RWPE2 (cell line): ENCODE measurements around the gene CDR2.
"Not testable (repeated sequence)": the region's sequence is repeated elsewhere in the genome, so short reads cannot be mapped to it uniquely, and the experiment has no call there.

Source experiments
- ATAC-seq: fragments of 200-7000 bp; cut with Tn5 transposase; 3 replicates; pipeline ENCODE4 v1.9.1; 2021; ENCODE audit warnings: low read depth
- DNase-seq: peaks from one replicate; pipeline ENCODE4 v3.0.0-alpha.2; 2020; ENCODE audit warnings: low spot score
- H3K27ac ChIP-seq: fragments of 450-650 bp; 2 replicates; pipeline ENCODE4 v1.5.1; 2017; ENCODE audit warnings: mild to moderate bottlenecking; ENCODE audit not compliant: poor library complexity, severe bottlenecking
- H3K27me3 ChIP-seq: fragments of 250-450 bp; sonication (Bioruptor Pico); 2 replicates; pipeline ENCODE4 v1.5.1; 2021; ENCODE audit warnings: mild to moderate bottlenecking, moderate library complexity; ENCODE audit not compliant: insufficient read depth, poor library complexity, severe bottlenecking
- H3K36me3 ChIP-seq: fragments of 250-450 bp; sonication (Bioruptor Pico); 2 replicates; pipeline ENCODE4 v1.5.1; 2020; ENCODE audit warnings: low read depth, mild to moderate bottlenecking, moderate library complexity
- H3K4me1 ChIP-seq: fragments of 250-450 bp; sonication (Bioruptor Pico); 2 replicates; pipeline ENCODE4 v1.5.1; 2021; ENCODE audit warnings: mild to moderate bottlenecking, moderate library complexity; ENCODE audit not compliant: insufficient read depth, poor library complexity, severe bottlenecking
- H3K4me3 ChIP-seq: fragments of 250-450 bp; sonication (Bioruptor Pico); 2 replicates; pipeline ENCODE4 v1.5.1; 2021; ENCODE audit warnings: mild to moderate bottlenecking, moderate library complexity; ENCODE audit not compliant: severe bottlenecking
- H3K9me3 ChIP-seq: fragments of 250-450 bp; sonication (Bioruptor Pico); 2 replicates; pipeline ENCODE4 v1.5.1; 2021; ENCODE audit warnings: mild to moderate bottlenecking, moderate library complexity; ENCODE audit not compliant: severe bottlenecking
- TF ChIP-seq, protein P1 (sequence below): fragments of 450-650 bp; IDR thresholded peaks from one replicate; pipeline ENCODE4 v1.5.1; 2017; ENCODE audit warnings: mild to moderate bottlenecking, moderate library complexity; ENCODE audit not compliant: poor library complexity, severe bottlenecking

The CDR2 gene

DNA sequence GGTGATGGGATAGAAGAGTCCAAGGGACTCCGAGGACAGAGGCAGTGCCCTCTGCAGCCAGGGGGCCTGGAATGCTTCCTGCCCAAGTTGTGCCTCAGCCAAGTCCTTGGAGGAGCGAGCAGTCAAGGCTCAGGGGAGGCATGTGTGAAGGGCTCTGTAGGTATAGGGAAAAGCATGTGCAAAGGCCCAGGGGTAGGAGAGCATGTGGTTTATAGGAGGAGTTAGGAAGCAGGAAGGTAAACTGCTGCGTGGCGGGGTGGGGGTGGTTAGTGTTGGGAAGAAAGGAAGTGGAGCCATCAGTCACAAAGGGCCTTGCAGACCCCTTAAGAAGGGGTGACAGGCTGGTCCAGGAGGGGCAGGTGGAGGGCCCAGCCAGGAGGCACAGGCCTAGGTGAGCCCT is 70.0 kb downstream of the CDR2 start:
- DNase-seq = no peak
- no peak overlapping the region for H3K4me3 ChIP-seq
- no peaks in the 10 kb centered on the region for H3K4me1 ChIP-seq
- peaks cover 38% of the 10 kb centered on the region for H3K36me3 ChIP-seq
- ATAC-seq = no peak
- H3K9me3 ChIP-seq = no peaks in the 10 kb centered on the region
- TF ChIP-seq, protein P1, sequence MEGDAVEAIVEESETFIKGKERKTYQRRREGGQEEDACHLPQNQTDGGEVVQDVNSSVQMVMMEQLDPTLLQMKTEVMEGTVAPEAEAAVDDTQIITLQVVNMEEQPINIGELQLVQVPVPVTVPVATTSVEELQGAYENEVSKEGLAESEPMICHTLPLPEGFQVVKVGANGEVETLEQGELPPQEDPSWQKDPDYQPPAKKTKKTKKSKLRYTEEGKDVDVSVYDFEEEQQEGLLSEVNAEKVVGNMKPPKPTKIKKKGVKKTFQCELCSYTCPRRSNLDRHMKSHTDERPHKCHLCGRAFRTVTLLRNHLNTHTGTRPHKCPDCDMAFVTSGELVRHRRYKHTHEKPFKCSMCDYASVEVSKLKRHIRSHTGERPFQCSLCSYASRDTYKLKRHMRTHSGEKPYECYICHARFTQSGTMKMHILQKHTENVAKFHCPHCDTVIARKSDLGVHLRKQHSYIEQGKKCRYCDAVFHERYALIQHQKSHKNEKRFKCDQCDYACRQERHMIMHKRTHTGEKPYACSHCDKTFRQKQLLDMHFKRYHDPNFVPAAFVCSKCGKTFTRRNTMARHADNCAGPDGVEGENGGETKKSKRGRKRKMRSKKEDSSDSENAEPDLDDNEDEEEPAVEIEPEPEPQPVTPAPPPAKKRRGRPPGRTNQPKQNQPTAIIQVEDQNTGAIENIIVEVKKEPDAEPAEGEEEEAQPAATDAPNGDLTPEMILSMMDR = no peak
- no peak overlapping the region for H3K27ac ChIP-seq
- no peaks in the 10 kb centered on the region for H3K27me3 ChIP-seq

DNA sequence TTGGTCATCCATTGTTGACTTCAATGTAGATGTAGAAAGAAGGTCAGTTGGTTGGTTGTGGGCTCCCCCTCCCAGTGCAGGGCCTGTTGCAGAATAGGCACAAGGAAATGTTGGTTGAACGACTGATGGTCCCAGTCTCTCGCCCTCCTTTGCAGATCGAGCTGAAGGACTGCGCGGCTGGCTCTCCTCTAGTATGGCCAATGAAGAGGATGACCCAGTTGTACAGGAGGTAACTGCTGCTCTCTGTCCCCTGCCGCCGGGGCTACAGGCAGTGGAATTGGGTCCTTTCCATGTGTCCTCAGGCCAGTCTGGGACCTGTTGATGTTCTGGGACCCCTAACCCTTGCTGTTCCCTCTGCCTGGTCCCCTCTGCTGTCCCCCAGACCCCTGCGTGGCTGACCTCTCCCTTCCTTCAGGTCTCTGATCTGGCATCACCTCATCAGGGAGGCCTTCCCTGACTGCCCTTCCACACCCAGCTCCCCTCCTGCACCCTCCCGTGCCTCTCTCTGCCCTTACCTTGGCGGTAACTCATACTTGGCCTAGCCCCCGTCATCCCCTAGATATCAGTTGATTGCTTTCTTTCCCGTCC is 71.5 kb downstream of the CDR2 start:
- TF ChIP-seq, protein P1 = no peak
- H3K9me3 ChIP-seq = no peaks in the 10 kb centered on the region
- DNase-seq = no peak
- no peak overlapping the region for H3K27ac ChIP-seq
- peaks cover 29% of the 10 kb centered on the region for H3K36me3 ChIP-seq
- H3K4me1 ChIP-seq = no peaks in the 10 kb centered on the region
- no peaks in the 10 kb centered on the region for H3K27me3 ChIP-seq
- H3K4me3 ChIP-seq = no peak overlapping the region
- no peak for ATAC-seq

DNA sequence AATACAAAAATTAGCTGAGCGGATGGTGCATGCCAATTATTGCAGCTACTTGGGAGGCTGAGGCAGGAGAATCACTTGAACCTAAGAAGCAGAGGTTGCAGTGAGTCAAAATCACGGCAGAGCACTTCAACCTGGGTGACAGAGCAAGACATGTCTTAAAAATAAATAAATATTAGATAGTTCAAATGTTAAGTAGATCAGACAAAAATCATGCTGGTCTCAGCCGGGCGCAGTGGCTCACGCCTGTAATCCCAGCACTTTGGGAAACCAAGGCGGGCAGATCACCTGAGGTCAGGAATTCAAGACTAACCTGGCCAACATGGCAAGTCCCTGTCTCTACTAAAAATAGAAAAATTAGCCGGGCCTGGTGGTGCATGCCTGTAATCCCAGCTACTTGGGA is 73.0 kb downstream of the CDR2 start:
- H3K27me3 ChIP-seq, H3K27ac ChIP-seq, H3K4me3 ChIP-seq, H3K9me3 ChIP-seq, ATAC-seq, DNase-seq, H3K4me1 ChIP-seq: not testable (repeated sequence)
- peaks cover 27% of the 10 kb centered on the region for H3K36me3 ChIP-seq

DNA sequence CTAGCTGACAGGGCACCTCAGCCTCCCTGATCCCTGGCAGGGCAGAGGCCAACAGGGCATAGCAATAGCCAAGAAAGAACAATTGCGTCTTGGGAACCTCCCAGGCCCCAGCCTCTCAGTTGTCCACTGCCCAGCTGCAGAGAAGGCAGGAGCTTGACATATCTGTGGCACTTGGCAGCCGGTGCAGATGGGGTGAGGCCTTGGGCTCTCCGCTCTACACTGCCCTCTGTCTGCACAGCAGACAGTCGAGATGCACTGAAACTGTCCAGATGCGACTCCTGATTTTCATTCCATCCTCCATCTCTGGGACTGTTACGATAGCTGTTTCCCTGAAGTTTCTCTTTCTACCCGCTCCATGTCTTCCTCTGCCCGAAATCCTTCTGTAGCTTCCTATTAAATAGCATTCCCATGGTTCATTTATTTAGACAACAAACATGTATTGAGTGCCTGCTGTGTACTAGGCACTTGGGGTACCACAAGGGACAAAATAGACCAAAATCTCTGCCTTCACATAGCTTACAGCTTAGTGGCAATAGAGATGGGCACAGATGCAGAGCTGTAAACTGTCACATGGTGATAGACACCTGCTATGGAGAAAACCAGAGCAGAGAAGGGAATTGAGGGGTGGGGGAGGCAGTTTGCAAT is 73.9 kb downstream of the CDR2 start:
- H3K27ac ChIP-seq = no peak overlapping the region
- DNase-seq (no peak), ATAC-seq (no peak)
- TF ChIP-seq, protein P1 = peak; percentile 70
- peaks cover 21% of the 10 kb centered on the region for H3K36me3 ChIP-seq
- H3K9me3 ChIP-seq = no peaks in the 10 kb centered on the region
- H3K4me1 ChIP-seq = no peaks in the 10 kb centered on the region
- H3K27me3 ChIP-seq = no peaks in the 10 kb centered on the region
- H3K4me3 ChIP-seq = no peak overlapping the region

DNA sequence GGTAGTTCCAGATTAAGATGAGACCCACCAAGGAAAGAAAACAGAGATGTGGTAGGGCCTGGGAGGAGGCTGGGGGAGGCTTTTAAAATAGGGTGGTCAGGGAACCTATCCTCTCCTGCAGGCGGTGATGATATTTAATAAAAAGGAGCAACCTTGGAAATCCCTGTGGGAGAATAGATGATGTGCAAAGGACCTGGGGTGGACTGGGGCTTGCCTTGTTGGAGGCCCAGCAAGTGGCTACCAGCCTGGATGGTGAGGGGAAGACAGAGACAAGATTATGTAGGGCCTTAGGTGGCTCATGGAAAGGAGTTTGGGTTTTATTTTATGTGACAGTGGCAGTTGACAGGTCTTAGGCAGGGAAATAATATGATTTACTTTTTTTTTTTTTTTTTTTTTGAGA is 75.4 kb downstream of the CDR2 start:
- TF ChIP-seq, protein P1 = no peak
- peaks cover 8% of the 10 kb centered on the region for H3K36me3 ChIP-seq
- DNase-seq = no peak
- H3K4me3 ChIP-seq = no peak overlapping the region
- no peaks in the 10 kb centered on the region for H3K27me3 ChIP-seq
- peak overlapping the region; percentile 74 for H3K27ac ChIP-seq
- H3K4me1 ChIP-seq = no peaks in the 10 kb centered on the region
- no peaks in the 10 kb centered on the region for H3K9me3 ChIP-seq
- ATAC-seq = no peak
